Posterior vena cava (tissue), 2 donors: ENCODE measurements around the gene MRPL23. TPM values are rescaled to one million over a fixed set of nuclear protein-coding genes. Genes with fewer than 3 reads are reported as not detected.
"Not testable (repeated sequence)": the region's sequence is repeated elsewhere in the genome, so short reads cannot be mapped to it uniquely, and the experiment has no call there.

Source experiments
- DNase-seq: peaks from one replicate; pipeline ENCODE4 v3.0.0-alpha.2; 2020; ENCODE audit warnings: low spot score
- intact Hi-C, 2 donors: fragments of 100-400 bp; cut with DNase I; formaldehyde crosslinking; loops; one replicate each; pipeline versions ENCODE4 v1.14.1 to v1.14.2; 2022 to 2023
- total RNA-seq, 2 donors: library from RNA; stranded (reverse); fragmentation: NEBNext Ultra II Directional; extraction: Animal tissue kit (Norgen Biotek cat#: 25700); gene quantifications; one replicate each; pipeline ENCODE4 v1.2.1, GENCODE V29; 2021
- donor health status: DM: yes; HTN: yes; CAD: no.
- donor health status: DM: yes; HTN: yes; CAD: no.

Gene MRPL23
- total RNA-seq, 2 donors from 2014 or later: 22.7 to 23.8 TPM

- intact Hi-C loops: no loop called here
- DNase-seq: peak; percentile 76
Observed at GRCh38 chr11:1929621-1930461, 17.3 kb upstream of the MRPL23 start.

- intact Hi-C loops: no loop called here
- DNase-seq: peak; percentile 45
Observed at GRCh38 chr11:1930462-1930830, 16.7 kb upstream of the MRPL23 start.

GRCh38 chr11:1931341-1932104, 15.6 kb upstream of the MRPL23 start:
- intact Hi-C loops: no loop called here
- DNase-seq: peak; percentile 94

- DNase-seq: peak; percentile 74
Observed at GRCh38 chr11:1932105-1932480, 15.0 kb upstream of the MRPL23 start.

GRCh38 chr11:1932681-1933080, 14.5 kb upstream of the MRPL23 start:
- intact Hi-C loops: no loop called here
- DNase-seq: peak; percentile 5

More at GRCh38 chr11:1932105-1932480, 15.0 kb upstream of the MRPL23 start:
- intact Hi-C loops: no loop called here

GRCh38 chr11:1933416-1934334, 13.5 kb upstream of the MRPL23 start:
- intact Hi-C loops: loop anchor here in 1 of 2 donors (2.0 kb wide), 1 partner anchor 19 kb away; no protein-coding TSS in a partner anchor
- DNase-seq: peak; percentile 79

- intact Hi-C loops: loop anchor here in 1 of 2 donors (2.0 kb wide), 1 partner anchor 20 kb away; no protein-coding TSS in a partner anchor
- DNase-seq: peak; percentile 51
Observed at GRCh38 chr11:1934335-1935155, 12.6 kb upstream of the MRPL23 start.

- peak; percentile 79 for DNase-seq
- intact Hi-C loops: loop anchor here in 1 of 2 donors (2.0 kb wide), 1 partner anchor 21 kb away; no protein-coding TSS in a partner anchor
Observed at GRCh38 chr11:1935156-1936071, 11.7 kb upstream of the MRPL23 start.

- intact Hi-C loops: no loop called here
Observed at GRCh38 chr11:1936072-1936780, 10.9 kb upstream of the MRPL23 start.

GRCh38 chr11:1936781-1937615, 10.1 kb upstream of the MRPL23 start:
- intact Hi-C loops: no loop called here
- peak; percentile 80 for DNase-seq

More at GRCh38 chr11:1936072-1936780, 10.9 kb upstream of the MRPL23 start:
- DNase-seq: peak; percentile 82

- DNase-seq: peak; percentile 80
- intact Hi-C loops: no loop called here
Observed at GRCh38 chr11:1937616-1938342, 9.4 kb upstream of the MRPL23 start.

GRCh38 chr11:1938343-1939005, 8.7 kb upstream of the MRPL23 start:
- peak; percentile 81 for DNase-seq
- intact Hi-C loops: no loop called here

GRCh38 chr11:1939006-1939625, 8.0 kb upstream of the MRPL23 start:
- intact Hi-C loops: no loop called here
- DNase-seq: peak; percentile 82

GRCh38 chr11:1939788-1940187, 7.3 kb upstream of the MRPL23 start:
- not testable (repeated sequence) for DNase-seq
- intact Hi-C loops: loop anchor here in 1 of 2 donors (10.0 kb wide), 1 partner anchor 45 kb away; the partner anchor contains the start of gene PRR33
